H4 (cell line): ENCODE measurements around the gene SSC4D. TPM values are rescaled to one million over a fixed set of nuclear protein-coding genes. Genes with fewer than 3 reads are reported as not detected.
"Not testable (repeated sequence)": the region's sequence is repeated elsewhere in the genome, so short reads cannot be mapped to it uniquely, and the experiment has no call there.

Experiments used
- DNase-seq: peaks from one replicate; pipeline ENCODE4 v3.0.0-alpha.2; 2015; ENCODE audit warnings: low spot score
- total RNA-seq: library from RNA; depleted of rRNA; stranded (reverse); fragments of >200 nt; shearing (Covaris generic); gene quantifications from 2 replicates; pipeline ENCODE4 v1.2.3, GENCODE V29; 2014; rRNA removed

SSC4D gene
- total RNA-seq = 1.6 and 2.0 TPM in 2 replicates

DNA sequence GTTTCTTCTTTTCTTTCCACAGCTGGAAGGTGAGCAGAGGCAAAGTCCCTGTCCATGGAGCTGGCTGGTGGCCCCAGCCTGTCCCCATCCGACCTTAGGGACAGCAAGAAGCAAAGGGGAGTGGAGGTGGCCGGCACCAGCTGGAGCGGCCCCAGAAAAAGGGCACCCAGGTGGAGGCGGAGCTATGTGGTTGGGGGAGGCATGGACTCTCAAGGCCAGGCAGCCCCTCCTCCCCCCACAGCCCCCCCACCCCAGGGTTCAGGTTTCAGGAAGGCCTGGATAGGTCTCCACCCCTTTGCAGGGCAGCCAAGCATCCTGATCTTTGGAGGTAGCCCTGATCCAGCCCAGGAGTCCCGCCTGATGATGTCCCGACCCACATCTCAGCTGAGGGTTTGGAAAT is at the start of gene SSC4D:
TSS of gene SSC4D (minus strand) at position 161 of the 400 bp plus-strand sequence. CDS start 5,258 bp downstream, outside the sequence.
- DNase-seq = no peak

DNA sequence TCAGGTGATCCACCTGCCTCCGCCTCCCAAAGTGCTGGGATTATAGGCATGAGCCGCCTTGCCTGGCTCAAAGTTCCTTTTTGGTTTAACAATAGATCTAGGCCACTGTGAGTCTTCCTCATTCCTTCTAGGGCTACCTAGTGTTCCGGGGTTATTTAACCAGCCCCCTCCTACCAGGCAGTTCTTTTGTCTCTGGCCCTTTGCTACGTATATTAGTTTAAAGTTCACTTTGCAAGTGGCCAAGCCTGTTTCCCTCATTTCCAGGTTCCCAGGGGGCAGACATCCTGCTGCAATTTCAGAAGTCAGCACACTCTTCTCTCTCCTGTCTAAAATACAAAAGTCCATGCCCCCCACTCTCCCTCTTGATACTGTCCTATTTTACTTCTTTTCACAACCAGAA is 49.0 kb upstream of the SSC4D start:
- not testable (repeated sequence) for DNase-seq

DNA sequence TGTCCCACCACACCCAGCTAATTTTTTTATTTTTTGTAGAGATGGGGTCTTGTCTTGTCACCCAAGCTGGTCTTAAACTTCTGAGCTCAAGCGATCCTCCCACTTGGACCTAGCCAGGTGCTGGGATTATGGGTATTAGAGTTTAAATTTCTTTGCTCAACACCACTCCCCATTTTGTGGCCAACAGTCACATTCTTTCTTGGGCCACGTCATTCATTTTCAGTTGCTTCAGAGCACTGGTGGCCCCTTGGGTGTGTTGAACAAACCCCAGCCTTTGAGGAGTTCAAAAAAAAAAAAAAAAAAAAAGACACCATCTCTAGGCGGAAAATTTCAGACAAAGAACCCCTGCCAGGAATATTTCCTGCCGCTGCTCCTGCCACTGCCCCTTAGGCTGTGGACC is 47.5 kb upstream of the SSC4D start:
- DNase-seq = not testable (repeated sequence)

DNA sequence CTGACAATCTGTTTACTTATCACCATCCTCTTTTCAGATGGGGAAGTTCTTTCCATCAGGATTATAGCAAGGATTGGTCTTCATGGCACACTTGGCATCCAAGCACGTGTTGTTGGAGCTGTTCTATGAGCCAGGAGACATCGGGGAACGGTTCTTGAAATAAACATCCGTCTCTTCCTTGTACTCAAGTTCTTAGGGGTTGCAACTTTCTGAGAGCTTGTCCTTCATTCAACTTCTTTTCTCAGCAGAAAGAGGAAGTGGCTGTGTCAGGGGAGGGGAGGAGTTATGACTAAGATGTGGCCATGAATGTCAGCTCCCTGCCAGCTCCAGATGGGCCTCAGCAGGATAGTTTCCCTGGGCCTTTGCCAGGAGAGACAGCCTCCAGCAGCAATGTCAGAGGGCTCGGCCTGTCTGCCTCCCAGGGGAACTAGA is 36.1 kb upstream of the SSC4D start:
- DNase-seq = peak; percentile 49

DNA sequence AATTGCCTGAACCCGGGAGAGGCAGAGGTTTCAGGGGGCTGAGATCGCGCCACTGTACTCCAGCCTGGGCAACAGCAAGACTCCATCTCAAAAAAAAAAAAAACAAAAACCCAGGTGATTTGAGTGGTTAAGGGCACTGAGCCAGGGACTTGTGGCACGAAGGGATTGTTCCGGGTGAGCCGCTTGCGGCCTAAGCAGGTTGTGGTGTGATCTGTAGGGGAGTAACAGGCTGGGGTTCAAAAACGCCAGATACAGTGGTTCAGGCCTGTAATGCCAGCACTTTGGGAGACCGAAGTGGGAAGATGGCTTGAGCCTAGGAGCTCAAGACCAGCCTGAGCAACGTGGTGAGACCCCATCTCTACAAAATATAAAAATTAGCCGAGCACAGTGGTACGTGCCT is 34.3 kb upstream of the SSC4D start:
- not testable (repeated sequence) for DNase-seq

DNA sequence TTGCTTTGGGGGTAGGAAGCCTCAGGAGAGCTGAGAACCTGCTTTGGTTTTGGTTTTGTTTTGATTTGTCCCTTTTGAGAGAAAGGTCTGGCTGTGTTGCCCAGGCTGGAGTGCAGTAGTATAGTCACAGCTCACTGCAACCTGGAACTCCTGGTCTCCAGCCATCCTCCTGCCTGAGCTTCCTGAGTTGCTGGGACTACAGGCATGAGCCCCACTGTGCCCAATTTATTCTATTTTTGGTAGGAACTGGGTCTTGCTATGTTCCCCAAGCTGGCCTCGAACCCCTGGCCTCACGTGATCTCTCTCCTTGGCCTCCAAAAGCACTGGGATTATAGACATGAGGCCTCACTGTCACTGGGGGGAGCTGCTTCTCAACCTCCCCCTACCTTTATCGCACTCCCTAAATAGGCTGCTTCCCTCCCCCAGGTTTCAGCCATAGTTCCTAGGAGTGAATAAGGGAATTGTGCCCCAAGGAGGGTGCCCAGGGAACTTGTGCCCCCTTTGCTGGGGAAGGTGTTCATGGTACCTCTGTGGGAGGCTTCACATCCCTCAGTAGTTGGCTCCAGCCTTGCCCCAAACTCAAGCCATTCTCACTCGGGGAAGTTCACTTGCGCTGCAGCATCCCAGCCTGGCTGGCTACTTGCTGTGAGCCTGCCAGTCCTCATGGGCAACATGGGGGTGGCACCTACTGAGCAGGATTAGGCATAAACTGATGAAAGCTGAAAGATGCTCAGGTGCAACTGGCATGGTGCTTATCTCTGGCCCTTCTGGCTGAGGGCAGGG is 33.4 kb upstream of the SSC4D start:
- not testable (repeated sequence) for DNase-seq

DNA sequence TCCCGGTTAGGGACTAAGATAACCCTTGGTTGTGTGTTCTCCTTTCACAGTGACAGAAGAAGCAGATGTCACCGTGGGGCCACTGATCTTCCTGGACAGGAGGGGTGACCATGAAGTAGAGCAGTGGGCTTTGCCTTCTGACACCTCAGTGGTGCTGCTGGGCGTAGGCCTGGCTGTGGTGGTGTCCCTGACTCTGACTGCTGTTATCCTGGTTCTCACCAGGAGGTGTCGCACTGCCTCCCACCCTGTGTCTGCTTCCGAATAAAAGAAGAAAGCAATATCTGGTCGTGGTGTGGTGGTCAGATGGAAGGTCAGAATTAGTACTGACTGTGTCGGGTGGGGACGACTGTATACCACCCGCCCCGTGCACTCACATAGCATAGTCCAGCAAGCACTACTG is 32.3 kb upstream of the SSC4D start:
- DNase-seq = not testable (repeated sequence)

DNA sequence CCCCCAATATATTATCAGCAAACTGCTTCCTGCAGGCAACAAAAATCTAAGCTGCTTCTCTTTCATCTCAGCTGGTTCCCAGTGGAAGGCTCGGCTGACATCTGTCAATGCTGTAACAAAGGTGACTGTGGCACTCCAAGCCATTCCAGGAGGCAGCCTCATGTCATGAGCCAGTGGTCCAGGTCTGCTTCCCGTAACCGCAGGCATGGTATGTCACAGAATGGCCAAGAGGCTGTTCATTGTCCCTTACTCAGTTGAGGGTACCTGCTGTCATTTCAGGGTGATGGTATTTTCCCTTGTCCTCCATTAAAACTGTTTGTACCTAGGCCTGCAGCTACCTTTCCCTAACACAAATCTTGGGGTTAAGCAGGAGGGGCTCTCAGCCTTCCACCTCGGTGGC is 30.9 kb upstream of the SSC4D start:
- DNase-seq = not testable (repeated sequence)

DNA sequence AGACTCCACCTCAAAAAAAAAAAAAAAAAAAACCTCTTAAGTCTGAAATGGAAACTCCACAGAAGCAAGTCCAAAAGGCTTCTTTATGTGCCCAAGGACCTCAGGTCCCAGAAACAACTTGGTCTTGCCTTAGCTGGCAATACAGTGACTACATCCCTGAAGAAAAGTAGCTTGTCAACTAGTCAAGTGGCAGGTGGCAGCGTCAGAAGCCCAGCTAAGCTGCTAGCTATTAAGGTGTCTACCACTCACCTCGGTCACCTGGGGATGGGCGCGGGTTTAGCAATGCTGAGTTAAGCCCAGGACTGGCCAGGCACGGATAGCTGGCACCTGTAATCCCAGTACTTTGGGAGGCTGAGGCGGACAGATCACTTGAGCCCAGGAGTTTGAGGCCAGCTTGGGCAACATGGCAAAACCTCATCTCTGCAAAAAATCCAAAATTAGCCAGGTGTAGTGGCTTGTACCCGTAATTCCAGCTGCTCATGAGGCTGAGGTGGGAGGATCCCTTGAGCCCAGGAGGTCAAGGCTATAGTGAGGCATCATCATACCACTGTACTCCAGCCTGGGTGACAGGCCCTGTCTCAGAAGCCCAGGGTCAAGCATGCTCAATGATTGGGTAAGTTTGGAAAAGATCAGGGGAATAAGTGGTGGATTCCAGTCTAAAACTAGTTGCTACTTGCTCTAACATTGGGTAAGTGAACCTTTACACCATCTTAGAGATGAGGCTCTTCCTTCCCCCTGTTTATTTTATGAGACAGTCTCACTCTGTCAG is 29.8 kb upstream of the SSC4D start:
- not testable (repeated sequence) for DNase-seq

DNA sequence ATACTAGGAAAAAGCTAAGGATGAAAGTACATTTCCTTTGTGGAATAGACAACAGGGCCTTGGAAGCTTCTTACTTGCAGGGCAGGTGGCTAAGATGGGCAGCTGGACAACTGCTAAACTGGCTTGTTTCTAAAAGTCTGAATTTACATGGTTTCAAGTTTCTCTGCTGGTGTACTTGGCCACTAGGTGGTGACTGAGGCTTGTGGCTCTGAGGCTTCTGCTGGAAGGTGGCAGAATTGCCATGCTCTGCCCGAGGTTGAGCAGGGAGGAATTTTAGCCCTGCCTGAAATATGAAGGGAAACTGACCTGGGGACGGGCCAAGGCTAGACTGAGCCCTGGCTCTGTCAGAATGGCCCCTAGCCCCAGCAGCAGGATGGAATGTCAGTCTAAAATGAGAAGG is 28.4 kb upstream of the SSC4D start:
- DNase-seq = peak; percentile 92

DNA sequence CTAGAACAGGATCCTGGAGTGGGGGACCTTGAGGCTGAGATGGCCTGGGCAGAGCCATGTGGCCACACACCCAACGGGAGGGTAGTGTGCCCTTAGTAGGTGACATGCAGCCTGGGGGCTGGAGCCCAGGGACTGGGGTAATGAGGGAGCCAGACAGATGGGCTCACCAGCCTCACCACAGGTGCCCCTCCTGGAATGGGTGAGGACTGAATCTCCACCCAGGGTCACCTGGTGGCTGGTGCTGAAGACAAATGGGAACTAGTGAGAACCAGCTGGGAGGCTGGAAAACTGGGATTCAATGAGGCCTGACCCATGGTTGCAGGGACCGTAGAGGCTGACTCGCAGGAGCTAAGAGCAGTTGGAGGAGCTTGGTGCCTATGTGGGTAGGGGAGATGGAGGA is 21.3 kb upstream of the SSC4D start:
- no peak for DNase-seq

DNA sequence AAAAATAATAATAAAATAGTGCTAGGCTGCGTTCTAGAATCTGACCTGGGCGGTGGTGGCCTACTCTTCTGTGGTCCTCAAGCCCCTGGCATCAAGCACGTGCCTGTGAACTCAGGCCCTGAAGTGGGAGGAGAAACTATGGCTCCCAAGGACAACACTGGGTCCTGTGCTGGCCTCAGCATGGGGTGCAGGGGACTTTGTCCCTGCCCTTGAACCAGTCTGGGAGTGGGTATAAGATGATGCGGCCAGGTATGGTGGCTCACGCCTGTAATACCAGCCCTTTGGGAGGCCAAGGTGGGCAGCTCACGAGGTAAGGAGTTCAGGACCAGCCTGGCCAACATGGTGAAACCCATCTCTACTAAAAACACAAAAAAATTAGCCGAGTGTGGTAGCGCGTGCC is 20.7 kb upstream of the SSC4D start:
- DNase-seq = no peak

DNA sequence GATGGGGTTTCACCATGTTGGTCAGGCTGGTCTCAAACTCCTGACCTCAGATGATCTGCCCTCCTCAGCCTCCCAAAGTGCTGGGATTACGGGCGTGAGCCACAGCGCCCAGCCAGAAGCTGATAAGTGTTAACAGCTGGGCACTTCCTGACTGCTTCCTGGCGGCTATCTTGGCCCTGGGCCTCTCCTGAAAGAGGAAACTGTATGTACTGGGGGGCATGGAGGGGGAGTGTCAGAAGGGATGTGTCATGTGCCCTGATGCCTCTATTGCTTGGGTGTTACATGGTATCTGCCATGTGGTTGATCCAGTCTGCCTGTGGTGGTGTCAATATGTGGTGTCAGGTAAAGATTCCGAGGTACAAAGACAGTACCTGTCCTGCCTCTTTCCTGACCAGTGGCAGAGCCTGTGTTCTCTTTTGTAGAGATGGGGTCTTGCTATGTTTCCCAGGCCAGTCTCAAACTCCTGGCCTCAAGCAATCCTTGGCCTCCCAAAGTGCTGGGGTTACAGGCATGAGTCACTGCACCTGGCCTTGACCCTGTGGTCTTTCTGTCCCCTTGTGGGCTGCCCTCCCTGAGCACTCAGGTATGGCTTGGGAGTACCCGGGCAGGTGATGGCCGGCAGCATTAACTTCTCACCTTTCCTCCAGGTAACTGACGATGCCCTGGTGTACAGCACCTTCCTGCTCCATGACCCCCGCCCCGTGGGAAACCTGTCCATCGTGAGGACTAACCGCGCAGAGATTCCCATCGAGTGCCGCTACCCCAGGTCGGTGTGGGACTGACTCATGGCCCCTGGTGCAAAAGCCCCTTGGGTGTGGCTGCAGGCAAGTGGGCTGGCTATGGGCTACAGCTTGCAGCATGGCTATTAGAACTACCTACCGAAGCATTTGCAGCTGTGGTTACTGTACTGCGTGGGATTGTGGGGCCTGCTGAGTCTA is 19.6 kb upstream of the SSC4D start:
- peak; percentile 63 for DNase-seq

DNA sequence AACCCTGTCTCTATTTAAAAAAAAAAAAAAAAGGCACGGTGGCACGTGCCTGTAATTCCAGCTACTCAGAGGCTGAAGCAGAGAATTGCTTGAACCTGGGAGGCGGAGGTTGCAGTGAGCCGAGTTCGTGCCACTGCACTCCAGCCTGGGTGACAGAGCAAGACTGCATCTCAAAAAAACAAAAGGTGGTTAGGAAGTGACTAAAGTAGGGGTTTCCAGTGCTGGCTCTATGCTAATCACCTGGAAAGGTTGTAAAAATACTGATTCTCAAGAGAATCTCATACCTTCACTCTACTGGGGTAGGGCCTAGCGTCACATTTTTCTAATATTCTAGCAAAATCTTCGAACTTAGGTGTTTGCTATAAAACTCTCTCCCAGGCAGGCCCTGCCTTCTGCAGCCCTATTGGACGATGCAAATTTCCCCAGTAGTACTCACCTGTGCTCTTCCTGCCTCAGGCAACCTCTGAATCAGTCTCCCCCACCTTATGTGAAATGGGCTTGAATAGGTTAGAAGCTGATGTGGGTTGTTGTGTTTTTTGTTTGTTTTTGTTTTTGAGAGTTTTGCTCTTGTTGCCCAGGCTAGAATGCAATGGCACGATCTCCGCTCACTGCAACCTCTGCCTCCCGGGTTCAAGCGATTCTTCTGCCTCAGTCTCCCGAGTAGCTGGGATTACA is 18.8 kb upstream of the SSC4D start:
- DNase-seq = no peak

DNA sequence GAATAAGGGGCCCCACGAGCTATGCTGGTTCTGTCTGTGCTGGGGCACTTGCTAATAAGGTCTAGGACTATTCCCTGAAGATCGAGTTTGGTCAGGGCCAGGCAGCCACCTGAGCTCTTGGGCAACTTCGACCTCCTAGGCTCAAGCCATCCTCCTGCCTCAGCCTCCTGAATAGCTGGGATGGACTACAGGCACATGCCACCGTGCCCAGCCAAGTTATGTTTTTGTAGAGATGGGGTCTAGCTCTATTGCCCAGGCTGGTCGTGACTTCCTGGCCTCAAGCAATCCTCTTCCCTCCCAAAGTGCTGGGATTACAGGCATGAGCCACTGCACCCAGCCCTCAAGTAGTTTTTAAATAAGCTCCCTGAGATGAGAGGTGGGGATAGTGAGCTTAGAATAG is 18.1 kb upstream of the SSC4D start:
- no peak for DNase-seq

DNA sequence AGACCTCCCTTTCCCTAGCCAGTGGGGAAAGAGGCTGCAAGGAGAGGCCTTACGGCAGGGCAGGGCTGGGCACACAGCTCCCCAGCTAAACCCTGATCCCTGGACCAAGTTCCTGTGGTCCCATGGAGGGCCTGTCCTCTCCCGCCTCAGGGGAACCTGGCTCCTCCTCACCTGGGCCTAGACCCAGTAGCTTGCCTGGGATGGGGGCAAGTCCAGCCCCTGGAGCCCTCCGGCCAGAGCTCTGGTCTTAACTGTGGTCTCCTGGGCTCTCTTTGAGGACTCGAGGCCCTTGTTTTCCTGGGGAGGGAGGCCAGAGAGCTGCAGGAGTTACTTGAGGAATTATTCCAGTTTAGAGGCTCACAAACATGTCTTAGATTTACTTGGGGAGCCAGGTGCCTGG is 16.7 kb upstream of the SSC4D start:
- no peak for DNase-seq

DNA sequence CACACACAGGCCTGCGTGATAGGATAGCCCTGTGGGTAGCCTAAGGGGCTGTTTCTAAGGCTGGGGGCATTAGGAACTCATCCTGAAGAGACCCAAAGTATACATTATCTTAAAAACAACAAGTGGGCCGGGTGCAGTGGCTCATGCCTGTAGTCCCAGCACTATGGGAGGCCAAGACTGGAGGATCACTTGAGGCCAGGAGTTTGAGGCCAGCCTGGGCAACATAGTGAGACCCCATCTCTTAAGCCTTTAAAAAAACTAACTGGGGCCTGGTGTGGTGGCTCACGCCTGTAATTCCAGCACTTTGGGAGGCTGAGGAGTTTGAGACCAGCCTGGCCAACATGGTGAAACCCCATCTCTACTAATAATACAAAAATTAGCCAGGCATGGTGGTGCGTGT is 16.1 kb upstream of the SSC4D start:
- not testable (repeated sequence) for DNase-seq

DNA sequence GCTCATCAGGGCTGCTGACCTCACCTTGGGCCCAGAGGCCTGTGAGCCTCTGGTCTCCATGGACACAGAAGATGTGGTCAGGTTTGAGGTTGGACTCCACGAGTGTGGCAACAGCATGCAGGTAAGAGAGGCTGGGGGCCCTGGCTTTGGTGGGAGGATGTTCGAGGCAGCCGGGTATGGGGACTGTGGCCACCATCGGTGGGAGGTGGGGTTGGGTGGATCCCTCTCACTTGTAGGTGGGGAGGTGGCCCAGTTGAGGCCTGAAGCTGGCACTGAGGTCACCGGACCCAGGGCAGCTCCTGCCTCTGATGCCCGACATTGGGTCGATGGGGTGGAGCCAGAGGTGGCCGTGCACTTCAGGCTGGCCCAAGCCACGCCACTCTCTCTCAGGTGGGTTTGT is 15.7 kb upstream of the SSC4D start:
- no peak for DNase-seq

DNA sequence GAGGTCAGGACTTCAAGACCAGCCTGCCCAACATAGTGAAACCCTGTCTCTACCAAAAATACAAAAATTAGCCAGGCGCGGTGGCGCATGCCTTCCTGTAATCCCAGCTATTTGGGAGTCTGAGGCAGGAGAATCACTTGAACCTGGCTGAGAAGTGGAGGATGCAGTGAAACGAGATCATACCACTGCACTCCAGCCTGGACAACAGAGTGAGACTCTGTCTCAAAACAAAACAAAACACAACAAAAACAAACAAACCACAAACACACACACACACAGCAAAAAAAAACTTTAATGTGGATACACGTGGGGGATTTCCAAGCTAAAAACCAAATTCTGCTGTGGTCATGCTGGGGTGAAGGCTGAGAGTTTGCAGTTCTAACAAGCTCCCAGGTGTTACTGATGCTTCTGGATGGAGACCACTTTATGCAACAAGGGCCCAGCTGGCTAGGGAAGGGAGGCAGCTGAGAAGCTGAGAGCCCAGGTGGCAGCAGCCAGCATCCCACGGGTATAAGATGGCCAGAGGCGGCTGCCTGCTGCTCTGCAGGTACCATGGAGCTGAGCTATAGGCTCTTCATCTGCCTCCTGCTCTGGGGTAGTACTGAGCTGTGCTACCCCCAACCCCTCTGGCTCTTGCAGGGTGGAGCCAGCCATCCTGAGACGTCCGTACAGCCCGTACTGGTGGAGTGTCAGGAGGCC is 15.1 kb upstream of the SSC4D start, which contains the start of gene ZP3:
TSS of gene ZP3 (plus strand) at position 538 of the 699 bp plus-strand sequence. CDS start at position 553, 15 bp downstream.
- no peak for DNase-seq

DNA sequence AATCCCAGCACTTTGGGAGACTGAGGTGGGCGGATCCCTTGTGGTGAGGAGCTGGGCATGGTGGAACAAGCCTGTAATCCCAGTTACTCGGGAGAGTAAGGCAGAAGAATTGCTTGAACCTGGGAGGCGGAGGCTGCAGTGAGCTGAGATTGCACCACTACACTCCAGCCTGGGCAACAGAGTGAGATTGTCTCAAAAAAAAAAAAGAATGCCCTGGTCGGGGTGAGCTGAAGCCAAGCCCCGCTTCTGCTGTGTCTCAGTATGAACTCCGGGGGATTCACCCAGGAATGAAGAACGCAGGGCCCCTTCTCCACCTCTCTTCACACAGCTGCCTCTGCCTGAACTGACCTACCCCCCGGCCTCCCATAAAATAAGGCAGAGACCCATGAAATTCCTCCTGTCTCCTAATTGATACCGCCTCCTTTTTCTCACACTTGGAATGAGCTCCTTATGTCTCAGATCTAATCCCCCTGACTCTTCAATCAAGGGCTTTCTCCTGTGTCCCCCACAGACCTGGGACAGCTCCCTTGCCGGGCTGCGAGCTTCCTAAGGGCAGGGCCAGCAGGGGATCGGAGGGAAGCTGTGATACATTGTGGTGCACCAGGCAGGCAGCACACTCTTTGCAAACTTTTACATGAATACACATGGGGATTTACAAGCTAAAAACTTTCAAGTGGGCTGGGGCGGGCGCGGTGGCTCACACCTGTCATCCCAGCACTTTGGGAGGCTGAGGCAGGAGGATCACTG is 14.3 kb upstream of the SSC4D start:
- DNase-seq = no peak
